GM12891 (cell line): ENCODE measurements around the gene ZNF148.

Experiments used
- PAX5 ChIP-seq: IDR thresholded peaks from 2 replicates; pipeline ENCODE4 v1.6.1; 2011; ENCODE audit warnings: low read length, moderate library complexity, mild to moderate bottlenecking; ENCODE audit not compliant: insufficient read depth, severe bottlenecking
- POLR2A ChIP-seq: IDR thresholded peaks from 2 replicates; pipeline ENCODE4 v1.6.1; 2011; ENCODE audit warnings: low read depth, low read length, control low read depth
- POLR2AphosphoS5 ChIP-seq: IDR thresholded peaks from 2 replicates; pipeline ENCODE4 v1.6.1; 2011; ENCODE audit warnings: low read depth, low read length, control low read depth
- POU2F2 ChIP-seq: IDR thresholded peaks from 2 replicates; pipeline ENCODE4 v1.6.1; 2011; ENCODE audit warnings: low read depth, mild to moderate bottlenecking, control low read depth, low read length, moderate library complexity
- SPI1 ChIP-seq: IDR thresholded peaks from 2 replicates; pipeline ENCODE4 v1.6.1; 2011; ENCODE audit warnings: low read depth, low read length, control low read depth
- TAF1 ChIP-seq: IDR thresholded peaks from 2 replicates; pipeline ENCODE4 v1.6.1; 2011; ENCODE audit warnings: low read depth, low read length, control low read depth

DNA sequence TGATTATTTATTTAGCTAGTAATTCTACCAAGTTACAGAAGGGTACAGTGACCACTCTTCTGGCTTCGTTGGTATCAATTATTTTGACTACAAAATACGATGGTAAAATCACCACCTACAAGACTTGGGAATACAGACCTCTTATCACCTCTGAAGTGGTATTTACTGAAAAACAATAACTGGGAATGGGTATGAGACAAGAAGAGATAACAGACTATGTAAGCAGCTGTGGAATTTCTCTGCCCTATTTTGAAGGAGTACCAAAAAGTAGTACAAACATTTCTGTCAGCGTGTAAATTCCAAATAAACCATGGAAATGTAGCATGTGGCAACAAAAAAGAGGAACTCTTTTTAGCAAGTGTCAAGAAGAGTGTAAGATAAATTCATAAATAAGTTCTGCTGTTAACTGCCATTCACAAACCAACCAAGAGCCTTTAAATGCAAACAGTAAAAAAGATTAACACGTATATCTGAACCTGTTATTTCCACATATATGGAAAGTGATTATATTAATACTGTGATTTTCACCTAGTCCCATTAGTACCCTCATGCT, 85.6 kb downstream of the ZNF148 start:
- TF ChIP-seq POLR2AphosphoS5 (no peak), POLR2A (no peak), TAF1 (no peak), SPI1 (no peak), POU2F2 (no peak), PAX5 (no peak)
